Panc1 (cell line): Measurements from ENCODE around the gene HLA-DRA.

Source experiments
- CTCF ChIP-seq: fragments of 450-650 bp; IDR thresholded peaks from 2 replicates; pipeline ENCODE4 v1.5.1; 2017; ENCODE audit warnings: mild to moderate bottlenecking
- SIN3A ChIP-seq: IDR thresholded peaks from 2 replicates; pipeline ENCODE4 v1.6.1; 2012; ENCODE audit warnings: low read depth, mild to moderate bottlenecking, low read length, moderate library complexity, borderline replicate concordance; ENCODE audit not compliant: insufficient read depth

DNA sequence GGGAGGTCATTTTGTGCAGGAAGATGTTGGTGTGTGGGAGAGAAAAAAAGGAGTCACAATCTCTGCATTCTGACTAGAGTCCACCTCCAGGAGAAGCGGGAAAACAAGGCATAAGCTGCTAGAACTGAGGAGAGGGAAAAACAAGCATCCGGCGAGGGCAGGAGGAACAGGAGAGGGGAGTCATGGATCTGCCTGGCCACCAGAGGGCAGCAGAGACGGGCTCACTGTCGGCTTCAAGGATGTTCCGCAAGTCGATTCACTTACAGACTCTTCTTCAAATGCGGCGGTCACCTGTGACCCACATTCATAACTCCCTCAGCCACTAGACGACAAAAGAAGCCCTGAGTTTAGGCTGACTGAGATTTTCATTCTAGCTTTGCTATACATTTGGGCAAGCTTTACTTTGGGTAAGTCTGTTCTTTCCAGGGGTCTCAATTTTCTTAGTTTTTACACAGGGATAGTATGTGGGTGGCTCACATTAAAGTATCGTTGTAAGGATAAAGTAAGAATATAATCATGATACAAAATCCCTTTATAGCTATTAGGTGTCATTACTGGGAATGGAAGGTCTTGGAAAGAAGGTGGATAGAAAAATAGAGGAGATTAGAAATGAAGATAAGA lies 26.1 kb upstream of the HLA-DRA start:
- TF ChIP-seq SIN3A (no peak), CTCF (peak; percentile 96)
